ENCODE results near the gene DCC. TPM values are rescaled to one million over a fixed set of nuclear protein-coding genes. Genes with fewer than 3 reads are reported as not detected.

DCC gene
- total RNA-seq, 3 donors from 2014 or later, result under 0.01 to 1.6 (median 0.15) TPM

- H3K27ac ChIP-seq, result no peak overlapping the region
- intact Hi-C loops (cut with DNase I; ENCODE audit: low total_unique reads), result no loop called here
- H3K9me3 ChIP-seq, result no peaks in the 10 kb centered on the region
- H3K27me3 ChIP-seq, result no peaks in the 10 kb centered on the region
- H3K4me3 ChIP-seq, result no peak overlapping the region
- H3K36me3 ChIP-seq, result no peaks in the 10 kb centered on the region
- no peaks in the 10 kb centered on the region for H3K4me1 ChIP-seq
- TF ChIP-seq POLR2A (IDR thresholded peaks at IDR 0.05) (no peak), CTCF (IDR thresholded peaks at IDR 0.05) (no peak), POLR2AphosphoS5 (IDR thresholded peaks at IDR 0.05) (no peak)
- no peak for DNase-seq (ENCODE audit: low spot score in 2 of 2)
These were observed 277.9 kb downstream of the DCC start for GRCh38 chr18:52617931-52618330.

- Histone ChIP-seq H3K36me3 (no peaks in the 10 kb centered on the region), H3K9me3 (no peaks in the 10 kb centered on the region), H3K4me1 (no peaks in the 10 kb centered on the region), H3K27ac (no peak overlapping the region), H3K4me3 (no peak overlapping the region), H3K27me3 (no peaks in the 10 kb centered on the region)
- DNase-seq (ENCODE audit: low spot score in 2 of 2), result no peak
- TF ChIP-seq CTCF (IDR thresholded peaks at IDR 0.05) (no peak), POLR2A (IDR thresholded peaks at IDR 0.05) (no peak), POLR2AphosphoS5 (IDR thresholded peaks at IDR 0.05) (no peak)
- intact Hi-C loops (cut with DNase I; ENCODE audit: low total_unique reads), result no loop called here
These were observed 281.0 kb downstream of the DCC start for GRCh38 chr18:52620926-52621439.

GRCh38 chr18:52624702-52625101 lies 284.7 kb downstream of the DCC start:
- Histone ChIP-seq H3K36me3 (no peaks in the 10 kb centered on the region), H3K9me3 (no peaks in the 10 kb centered on the region), H3K4me1 (no peaks in the 10 kb centered on the region), H3K4me3 (no peak overlapping the region), H3K27ac (no peak overlapping the region), H3K27me3 (no peaks in the 10 kb centered on the region)
- TF ChIP-seq CTCF (IDR thresholded peaks at IDR 0.05), result no peak
- no peak for TF ChIP-seq POLR2A (IDR thresholded peaks at IDR 0.05)
- TF ChIP-seq POLR2AphosphoS5 (IDR thresholded peaks at IDR 0.05), result no peak
- intact Hi-C loops (cut with DNase I; ENCODE audit: low total_unique reads), result no loop called here
- DNase-seq (ENCODE audit: low spot score in 2 of 2), result no peak

- Histone ChIP-seq H3K4me1 (no peaks in the 10 kb centered on the region), H3K27ac (no peak overlapping the region), H3K9me3 (no peaks in the 10 kb centered on the region), H3K36me3 (no peaks in the 10 kb centered on the region), H3K4me3 (no peak overlapping the region), H3K27me3 (no peaks in the 10 kb centered on the region)
- no peak for DNase-seq (ENCODE audit: low spot score in 2 of 2)
- intact Hi-C loops (cut with DNase I; ENCODE audit: low total_unique reads), result no loop called here
- no peak for TF ChIP-seq CTCF (IDR thresholded peaks at IDR 0.05)
- no peak for TF ChIP-seq POLR2AphosphoS5 (IDR thresholded peaks at IDR 0.05)
These were observed 296.5 kb downstream of the DCC start for GRCh38 chr18:52636536-52636935.

GRCh38 chr18:52648201-52648600 lies 308.2 kb downstream of the DCC start:
- Histone ChIP-seq H3K36me3 (no peaks in the 10 kb centered on the region), H3K9me3 (no peaks in the 10 kb centered on the region), H3K27me3 (no peaks in the 10 kb centered on the region), H3K4me3 (no peak overlapping the region), H3K4me1 (no peaks in the 10 kb centered on the region), H3K27ac (no peak overlapping the region)
- TF ChIP-seq CTCF (IDR thresholded peaks at IDR 0.05), result no peak
- TF ChIP-seq POLR2AphosphoS5 (IDR thresholded peaks at IDR 0.05), result no peak
- no peak for TF ChIP-seq POLR2A (IDR thresholded peaks at IDR 0.05)
- intact Hi-C loops (cut with DNase I; ENCODE audit: low total_unique reads), result no loop called here
- DNase-seq (ENCODE audit: low spot score in 2 of 2), result no peak
